Endothelial cell of umbilical vein (primary cell): Measurements from ENCODE around the gene SLC25A48. TPM values are rescaled to one million over a fixed set of nuclear protein-coding genes. Genes with fewer than 3 reads are reported as not detected.

Source experiments
- BruUV-seq: library from RNA; stranded (reverse); fragments of 400-500 nt; replicated peaks from 2 replicates; lab custom pipeline; 2021; lab: Mats Ljungman, UMichigan
- CTCF ChIA-PET: fragments of 300-600, 350-600 bp; sonication (Branson Sonifier 250); formaldehyde crosslinking; loops from one replicate; lab custom pipeline; 2021; ENCODE audit warnings: antibody characterized with exemption, inconsistent platforms; lab: Charles Lee
- POLR2A ChIA-PET: fragments of 300-600, 350-600 bp; sonication (Branson Sonifier 250); formaldehyde crosslinking; loops from one replicate; lab custom pipeline; 2021; ENCODE audit warnings: antibody characterized with exemption, inconsistent platforms; lab: Charles Lee
- DNase-seq: peaks from one replicate; pipeline ENCODE4 v3.0.0-alpha.2; 2011; ENCODE audit warnings: low read depth, low spot score
- FAIRE-seq: peaks from 2 replicates; lab custom pipeline; 2011; peaks lifted over from hg19 to GRCh38; lab: Jason Lieb, UNC
- H2AFZ ChIP-seq: 2 replicates; pipeline ENCODE4 v1.6.0; 2012; ENCODE audit warnings: low read depth, low read length, control low read depth, inconsistent platforms
- H3K27ac ChIP-seq: 2 replicates; pipeline ENCODE4 v1.5.1; 2011; ENCODE audit warnings: low read depth, mild to moderate bottlenecking, control low read depth, low read length, moderate library complexity; ENCODE audit not compliant: insufficient read depth
- H3K27me3 ChIP-seq, 2 experiments: 2 replicates each; pipeline versions ENCODE4 v1.6.0 to v1.6.1; 2011; ENCODE audit warnings: low read length in 2 of 2, mixed read lengths in 1 of 2; ENCODE audit not compliant: control insufficient read depth in 2 of 2, insufficient read depth in 2 of 2
- H3K36me3 ChIP-seq, 2 experiments: 2 replicates in 1 of 2; 3 replicates in 1 of 2; pipeline ENCODE4 v1.5.1; 2011; ENCODE audit warnings: low read length in 2 of 2, mild to moderate bottlenecking in 1 of 2, moderate library complexity in 1 of 2; ENCODE audit not compliant: control insufficient read depth in 2 of 2, insufficient read depth in 2 of 2; ENCODE audit errors: extremely low read depth in 1 of 2
- H3K4me1 ChIP-seq: 3 replicates; pipeline ENCODE4 v1.5.1; 2011; ENCODE audit warnings: mild to moderate bottlenecking, low read length; ENCODE audit not compliant: control insufficient read depth, insufficient read depth; ENCODE audit errors: extremely low read depth
- H3K4me2 ChIP-seq: 2 replicates; pipeline ENCODE4 v1.6.1; 2011; ENCODE audit warnings: low read length, control low read depth, mixed read lengths; ENCODE audit not compliant: insufficient read depth
- H3K4me3 ChIP-seq, 3 experiments: fragments of 200-600 bp in 1 of 3; sonication (generic), shearing (Covaris generic) in 1 of 3; replicated peaks in 1 of 3; 2 replicates each; pipeline ENCODE4 v1.5.1; 2011 to 2016; ENCODE audit warnings: control low read depth in 3 of 3, low read length in 3 of 3, mild to moderate bottlenecking in 2 of 3, inconsistent platforms in 1 of 3, low read depth in 1 of 3, moderate library complexity in 1 of 3; ENCODE audit not compliant: insufficient read depth in 1 of 3
- H3K79me2 ChIP-seq: 2 replicates; pipeline ENCODE4 v1.6.0; 2012; ENCODE audit warnings: low read length, inconsistent platforms; ENCODE audit not compliant: control insufficient read depth, insufficient read depth
- H3K9ac ChIP-seq: replicated peaks from 2 replicates; pipeline ENCODE3; 2011; ENCODE audit warnings: low read length, control low read depth; ENCODE audit not compliant: insufficient read depth; ENCODE audit errors: extremely low read depth
- H3K9me1 ChIP-seq: replicated peaks from 3 replicates; pipeline ENCODE4 v1.6.0; 2011; ENCODE audit warnings: mild to moderate bottlenecking, low read length; ENCODE audit not compliant: control insufficient read depth, insufficient read depth; ENCODE audit errors: extremely low read depth
- H3K9me3 ChIP-seq: replicated peaks from 2 replicates; pipeline ENCODE4 v1.5.1; 2012; ENCODE audit warnings: low read length, inconsistent platforms; ENCODE audit not compliant: control insufficient read depth, insufficient read depth
- H4K20me1 ChIP-seq: replicated peaks from 2 replicates; pipeline ENCODE3; 2011; ENCODE audit warnings: mild to moderate bottlenecking, low read length; ENCODE audit not compliant: control insufficient read depth, insufficient read depth; ENCODE audit errors: extremely low read depth
- EZH2 ChIP-seq: IDR thresholded peaks from 2 replicates; pipeline ENCODE4 v1.6.1; 2012; ENCODE audit warnings: borderline replicate concordance, low read depth, mild to moderate bottlenecking, moderate library complexity, low read length, inconsistent platforms; ENCODE audit not compliant: severe bottlenecking
- FOS ChIP-seq: IDR thresholded peaks from 2 replicates; pipeline ENCODE4 v1.6.1; 2011; ENCODE audit warnings: mild to moderate bottlenecking, low read length, moderate library complexity, borderline replicate concordance; ENCODE audit not compliant: insufficient read depth
- JUN ChIP-seq: IDR thresholded peaks from 2 replicates; pipeline ENCODE4 v1.6.1; 2011; ENCODE audit warnings: borderline replicate concordance, low read depth; ENCODE audit not compliant: insufficient read length, insufficient read depth
- MYC ChIP-seq: IDR thresholded peaks from one replicate; pipeline ENCODE4 v1.6.1; 2011; ENCODE audit warnings: mild to moderate bottlenecking, low read depth, low read length
- POLR2A ChIP-seq: IDR thresholded peaks from 2 replicates; pipeline ENCODE4 v1.6.1; 2012; ENCODE audit warnings: low read depth, mild to moderate bottlenecking, control low read depth, low read length
- dilution Hi-C: fragments of 300-500 bp; cut with MboI; formaldehyde crosslinking; loops from one replicate; pipeline ENCODE4 v1.15.0; 2019; ENCODE audit warnings: low sequenced_read_pairs; ENCODE audit not compliant: extremely low pct_ligation_motif_present
- intact Hi-C: fragments of 100-400 bp; cut with micrococcal nuclease; formaldehyde crosslinking; loops from one replicate; pipeline ENCODE4 v1.10.0; 2022
- polyA plus RNA-seq, 4 experiments: library from polyadenylated mRNA; depleted of rRNA in 3 of 4; stranded (reverse) in 3 of 4; unstranded in 1 of 4; fragments of >200 nt; gene quantifications; 2 replicates each; pipeline versions ENCODE4 v1.2.1 to v1.2.3, GENCODE V29; 2011 to 2012; ENCODE audit warnings: missing spikeins in 1 of 4
- total RNA-seq: library from RNA; stranded (reverse); gene quantifications from 2 replicates; pipeline ENCODE4 v1.2.3, GENCODE V29; 2021
- TF ChIP-seq, protein P1 (sequence below): IDR thresholded peaks from 2 replicates; pipeline ENCODE4 v1.6.1; 2011; ENCODE audit not compliant: insufficient read depth, insufficient read length

Gene SLC25A48
- total and polyA plus RNA-seq, 2 donors (not counting 3 experiments of a cell fraction or from before 2014, with no cell fraction given), result not detected

DNA sequence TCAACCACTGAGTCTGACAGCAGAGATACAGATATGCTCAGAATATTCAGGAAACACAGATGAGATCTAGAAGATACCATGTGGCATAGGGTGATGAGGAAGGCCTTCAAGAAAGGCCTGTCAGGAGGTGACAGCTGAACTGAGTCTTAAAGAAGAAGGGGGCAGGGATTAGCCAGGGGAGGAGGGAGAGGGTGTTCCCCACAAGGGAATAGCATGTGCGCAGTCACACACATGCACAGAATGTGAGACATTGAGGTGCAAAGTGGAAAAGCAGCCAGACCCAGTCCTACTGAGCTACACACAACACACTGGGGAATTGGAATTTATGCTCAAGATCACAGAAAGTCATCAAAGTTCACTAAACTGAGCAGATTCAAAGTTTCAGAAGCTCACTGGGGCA, 3.0 kb upstream of the SLC25A48 start:
- H3K4me2 ChIP-seq, result no peak overlapping the region
- no peaks in the 10 kb centered on the region for H3K36me3 ChIP-seq
- intact Hi-C loops, result no loop called here
- no peak overlapping the region for H3K9ac ChIP-seq
- dilution Hi-C loops, result loop anchor here (25.0 kb wide), 2 partner anchors 94 to 244 kb away; partner anchors contain the start of gene CXCL14
- peaks cover 12 to 17% of the 10 kb centered on the region in 2 experiments for H3K27me3 ChIP-seq
- ChIA-PET CTCF (interaction anchor here (1.6 to 4.7 kb wide), 9 partner anchors 8 to 271 kb away, joined by 3 to 120 read pairs (median 7); no protein-coding TSS in a partner anchor), POLR2A (no interaction called here)
- H3K9me1 ChIP-seq, result no peaks in the 10 kb centered on the region
- H3K27ac ChIP-seq, result no peak overlapping the region
- BruUV-seq, result no TSS peak
- H3K9me3 ChIP-seq, result no peaks in the 10 kb centered on the region
- no peaks in the 10 kb centered on the region for H3K4me1 ChIP-seq
- H2AFZ ChIP-seq, result no peak overlapping the region
- FAIRE-seq (no peak), DNase-seq (no peak)
- H3K79me2 ChIP-seq, result no peaks in the 10 kb centered on the region
- H4K20me1 ChIP-seq, result no peaks in the 10 kb centered on the region
- no peak for TF ChIP-seq POLR2A
- TF ChIP-seq JUN, result no peak
- no peak for TF ChIP-seq EZH2
- TF ChIP-seq FOS, result no peak
- H3K4me3 ChIP-seq, result no peak overlapping the region

DNA sequence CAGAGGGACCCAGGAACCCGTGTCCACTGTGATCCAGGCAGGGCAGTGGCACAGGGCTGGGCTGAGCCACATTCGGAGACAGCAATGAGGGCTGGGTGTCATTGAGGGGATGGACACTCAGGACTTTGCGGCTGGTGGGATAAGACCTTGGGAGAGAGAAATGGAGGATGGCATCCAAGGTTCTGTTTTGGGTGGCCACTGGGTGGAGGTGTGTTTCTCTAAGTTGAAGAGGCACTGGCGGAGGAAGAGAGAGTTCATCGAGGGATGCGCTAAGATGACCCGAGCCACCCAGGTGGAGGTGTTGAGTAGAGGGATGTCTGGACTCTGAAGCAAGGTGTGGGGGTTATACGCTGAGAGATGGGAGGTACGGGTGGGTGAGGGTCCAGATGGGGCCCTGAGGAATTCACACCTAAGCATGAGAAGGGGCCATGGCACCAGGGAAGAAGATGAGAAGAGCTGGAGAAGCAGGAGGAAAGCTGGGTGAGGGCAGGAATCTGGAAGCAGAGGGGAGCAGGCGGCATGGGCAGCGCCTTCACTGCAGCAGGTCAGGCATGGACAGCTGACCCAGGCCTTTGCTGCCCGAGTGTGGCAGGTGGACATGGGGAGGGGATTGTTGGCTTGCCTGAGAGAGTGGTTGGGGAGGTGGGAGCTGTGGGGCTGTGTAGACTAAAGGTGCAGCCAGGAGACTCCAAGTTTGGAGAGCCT, 2.5 kb upstream of the SLC25A48 start:
- BruUV-seq, result no TSS peak
- H3K9me3 ChIP-seq, result no peaks in the 10 kb centered on the region
- H3K79me2 ChIP-seq, result no peaks in the 10 kb centered on the region
- DNase-seq (no peak), FAIRE-seq (no peak)
- ChIA-PET POLR2A (no interaction called here), CTCF (interaction anchor here (2.2 to 4.7 kb wide), 3 partner anchors 10 to 271 kb away, joined by 7 to 120 read pairs (median 35); no protein-coding TSS in a partner anchor)
- dilution Hi-C loops, result loop anchor here (25.0 kb wide), 2 partner anchors 95 to 245 kb away; partner anchors contain the start of gene CXCL14
- no peak overlapping the region for H3K4me3 ChIP-seq
- no peaks in the 10 kb centered on the region for H3K4me1 ChIP-seq
- H3K9me1 ChIP-seq, result no peaks in the 10 kb centered on the region
- no peak overlapping the region for H3K9ac ChIP-seq
- H3K36me3 ChIP-seq, result no peaks in the 10 kb centered on the region
- TF ChIP-seq, protein P1, sequence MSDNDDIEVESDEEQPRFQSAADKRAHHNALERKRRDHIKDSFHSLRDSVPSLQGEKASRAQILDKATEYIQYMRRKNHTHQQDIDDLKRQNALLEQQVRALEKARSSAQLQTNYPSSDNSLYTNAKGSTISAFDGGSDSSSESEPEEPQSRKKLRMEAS, result no peak
- TF ChIP-seq POLR2A, result no peak
- TF ChIP-seq MYC, result no peak
- no peak overlapping the region for H3K4me2 ChIP-seq
- H4K20me1 ChIP-seq, result no peaks in the 10 kb centered on the region
- H2AFZ ChIP-seq, result no peak overlapping the region
- H3K27ac ChIP-seq, result no peak overlapping the region
- peaks cover 12 to 18% of the 10 kb centered on the region in 2 experiments for H3K27me3 ChIP-seq
- intact Hi-C loops, result no loop called here
